ENCODE results near the gene NHLH1. TPM values are rescaled to one million over a fixed set of nuclear protein-coding genes. Genes with fewer than 3 reads are reported as not detected.
A peak's percentile ranks its signal among the peaks of the same experiment; 100 is the strongest.

NHLH1 gene
- total RNA-seq, 1 experiment from 2014 or later: 0.70 TPM

DNA sequence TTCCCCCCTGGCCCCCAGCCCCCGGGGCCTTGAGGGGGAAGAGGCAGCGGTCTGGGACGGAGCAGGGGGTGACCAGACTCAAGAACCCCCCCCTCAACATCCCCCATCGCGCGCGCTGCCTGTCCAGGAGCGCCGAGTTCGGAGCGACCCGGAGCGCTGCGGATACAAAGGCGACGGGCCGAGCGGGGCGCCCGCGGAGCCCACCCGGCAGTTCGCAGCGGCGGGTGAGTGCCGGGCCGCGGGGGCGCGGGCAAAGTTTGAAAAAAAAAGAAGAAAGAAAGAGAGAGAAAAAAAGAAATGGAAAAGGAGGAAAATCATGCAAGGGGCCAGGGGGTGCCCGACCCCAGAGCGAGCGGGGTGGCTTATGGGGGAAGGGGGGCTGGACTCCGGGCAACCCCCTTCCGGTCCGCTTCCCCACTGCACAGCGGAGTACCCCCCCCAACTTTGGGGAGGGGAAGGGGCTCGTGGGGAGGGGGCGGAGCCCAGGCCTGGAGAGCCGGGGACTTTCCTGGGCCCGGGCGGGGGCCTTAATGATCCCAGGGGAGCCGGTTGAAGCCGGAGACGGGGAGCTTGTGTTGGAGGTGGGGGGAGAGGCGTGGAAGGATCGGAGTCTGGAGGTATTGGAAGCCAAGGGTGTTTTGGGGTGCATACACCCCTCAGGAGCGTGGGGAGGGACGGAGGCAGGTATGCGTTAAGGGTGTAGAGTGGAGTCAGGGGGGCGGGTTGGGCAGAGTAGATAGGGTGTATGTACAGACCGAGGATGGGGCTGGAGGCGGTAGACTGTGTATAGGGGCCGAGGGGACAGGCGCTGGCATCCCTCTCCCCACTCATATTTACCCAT lies 34.0 kb downstream of the NHLH1 start:
- peak overlapping the region; percentile 86 for H3K4me3 Mint-ChIP-seq
- peak; percentile 65 for DNase-seq (ENCODE audit: low spot score)
- no peaks in the 10 kb centered on the region; the same call in 1 of the 2 replicates for H3K27me3 Mint-ChIP-seq (ENCODE audit: low read depth)
- peaks cover 57% of the 10 kb centered on the region for H3K4me1 Mint-ChIP-seq
- H3K9me3 Mint-ChIP-seq: no peaks in the 10 kb centered on the region
- CTCF ChIA-PET: interaction anchor here (0.6 to 2.2 kb wide), 7 partner anchors 10 to 285 kb away, joined by 3 to 11 read pairs (median 4); partner anchors contain the start of gene ATP1A2
- peak; percentile 14 for ATAC-seq
- peak overlapping the region; percentile 41 for H3K27ac Mint-ChIP-seq
- POLR2A ChIA-PET: interaction anchor here (0.5 to 1.0 kb wide), 5 partner anchors 10 to 369 kb away, joined by 3 to 5 read pairs (median 5); partner anchors contain the start of gene PIGM
- H3K36me3 Mint-ChIP-seq: no peaks in the 10 kb centered on the region
- TF ChIP-seq E2F1 (CRISPR knock-in tag; IDR thresholded peaks at IDR 0.05): no peak
- TF ChIP-seq MYBL2 (CRISPR knock-in tag; IDR thresholded peaks at IDR 0.05): peak; percentile 38; the same call in 1 of the 2 replicates
- no peak for TF ChIP-seq ATF2 (CRISPR knock-in tag; IDR thresholded peaks at IDR 0.05; ENCODE audit: borderline replicate concordance, low read depth)
- TF ChIP-seq HMGA2 (CRISPR knock-in tag; IDR thresholded peaks at IDR 0.05): no peak
- no peak for TF ChIP-seq ARID4B (CRISPR knock-in tag; IDR thresholded peaks at IDR 0.05; ENCODE audit: borderline replicate concordance)
- no peak for TF ChIP-seq PREB (CRISPR knock-in tag; IDR thresholded peaks at IDR 0.05; ENCODE audit: borderline replicate concordance)
- TF ChIP-seq CREB1 (CRISPR knock-in tag; IDR thresholded peaks at IDR 0.05): no peak
- TF ChIP-seq ZNF121 (CRISPR knock-in tag; IDR thresholded peaks at IDR 0.05): no peak
- no peak; the same call in 1 of the 2 replicates for TF ChIP-seq ZBTB43 (CRISPR knock-in tag; IDR thresholded peaks at IDR 0.05)
- no peak for TF ChIP-seq ELF4 (CRISPR knock-in tag; IDR thresholded peaks at IDR 0.05; ENCODE audit: low read depth)
- TF ChIP-seq ZNF532 (CRISPR knock-in tag; IDR thresholded peaks at IDR 0.05; ENCODE audit: borderline replicate concordance): no peak
- no peak for TF ChIP-seq ZBTB21 (CRISPR knock-in tag; IDR thresholded peaks at IDR 0.05; ENCODE audit: borderline replicate concordance)
- no peak for TF ChIP-seq E2F4 (CRISPR knock-in tag; IDR thresholded peaks at IDR 0.05; ENCODE audit: borderline replicate concordance, low read depth)
- TF ChIP-seq, protein P1, sequence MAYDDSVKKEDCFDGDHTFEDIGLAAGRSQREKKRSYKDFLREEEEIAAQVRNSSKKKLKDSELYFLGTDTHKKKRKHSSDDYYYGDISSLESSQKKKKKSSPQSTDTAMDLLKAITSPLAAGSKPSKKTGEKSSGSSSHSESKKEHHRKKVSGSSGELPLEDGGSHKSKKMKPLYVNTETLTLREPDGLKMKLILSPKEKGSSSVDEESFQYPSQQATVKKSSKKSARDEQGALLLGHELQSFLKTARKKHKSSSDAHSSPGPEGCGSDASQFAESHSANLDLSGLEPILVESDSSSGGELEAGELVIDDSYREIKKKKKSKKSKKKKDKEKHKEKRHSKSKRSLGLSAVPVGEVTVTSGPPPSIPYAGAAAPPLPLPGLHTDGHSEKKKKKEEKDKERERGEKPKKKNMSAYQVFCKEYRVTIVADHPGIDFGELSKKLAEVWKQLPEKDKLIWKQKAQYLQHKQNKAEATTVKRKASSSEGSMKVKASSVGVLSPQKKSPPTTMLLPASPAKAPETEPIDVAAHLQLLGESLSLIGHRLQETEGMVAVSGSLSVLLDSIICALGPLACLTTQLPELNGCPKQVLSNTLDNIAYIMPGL (CRISPR knock-in tag; IDR thresholded peaks at IDR 0.05): peak; percentile 70; the same call in 1 of the 2 replicates
- TF ChIP-seq SP1 (CRISPR knock-in tag; conservative IDR thresholded peaks at IDR 0.05): peak; percentile 47; the same call in 1 of the 2 replicates
- no peak for TF ChIP-seq FOXJ3 (CRISPR knock-in tag; IDR thresholded peaks at IDR 0.05; ENCODE audit: borderline replicate concordance)
- TF ChIP-seq SMAD4 (CRISPR knock-in tag; IDR thresholded peaks at IDR 0.05): 0 out of 2 replicates have a peak, but pooled peaks have one; percentile 17
- TF ChIP-seq TP53 (CRISPR knock-in tag; IDR thresholded peaks at IDR 0.05): 0 out of 2 replicates have a peak, but pooled peaks have one; percentile 63

All from WTC11 (cell line).